Stimulated activated naive CD8-positive, alpha-beta T cell treated with anti-CD3 and anti-CD28 coated beads, Interleukin-15, Interleukin-2, amounts not matched to agents 100 ng/mL and 50 ng/mL, for 24 hours (primary cell): ENCODE results near the gene KCNK3.

Experiments
- H3K27ac Mint-ChIP-seq: one replicate; pipeline ENCODE4 v1.8.0; 2021; ENCODE audit warnings: mild to moderate bottlenecking, mixed read lengths
- H3K27me3 Mint-ChIP-seq: one replicate; pipeline ENCODE4 v1.8.0; 2021; ENCODE audit warnings: mixed read lengths
- H3K36me3 Mint-ChIP-seq: one replicate; pipeline ENCODE4 v1.8.0; 2021; ENCODE audit warnings: low read depth, mixed read lengths
- H3K4me1 Mint-ChIP-seq: one replicate; pipeline ENCODE4 v1.8.0; 2021; ENCODE audit warnings: low read depth, mixed read lengths
- H3K4me3 Mint-ChIP-seq: one replicate; pipeline ENCODE4 v1.8.0; 2021; ENCODE audit warnings: mild to moderate bottlenecking, mixed read lengths
- H3K9me3 Mint-ChIP-seq: one replicate; pipeline ENCODE4 v1.8.0; 2021; ENCODE audit warnings: mixed read lengths

KCNK3 gene

DNA sequence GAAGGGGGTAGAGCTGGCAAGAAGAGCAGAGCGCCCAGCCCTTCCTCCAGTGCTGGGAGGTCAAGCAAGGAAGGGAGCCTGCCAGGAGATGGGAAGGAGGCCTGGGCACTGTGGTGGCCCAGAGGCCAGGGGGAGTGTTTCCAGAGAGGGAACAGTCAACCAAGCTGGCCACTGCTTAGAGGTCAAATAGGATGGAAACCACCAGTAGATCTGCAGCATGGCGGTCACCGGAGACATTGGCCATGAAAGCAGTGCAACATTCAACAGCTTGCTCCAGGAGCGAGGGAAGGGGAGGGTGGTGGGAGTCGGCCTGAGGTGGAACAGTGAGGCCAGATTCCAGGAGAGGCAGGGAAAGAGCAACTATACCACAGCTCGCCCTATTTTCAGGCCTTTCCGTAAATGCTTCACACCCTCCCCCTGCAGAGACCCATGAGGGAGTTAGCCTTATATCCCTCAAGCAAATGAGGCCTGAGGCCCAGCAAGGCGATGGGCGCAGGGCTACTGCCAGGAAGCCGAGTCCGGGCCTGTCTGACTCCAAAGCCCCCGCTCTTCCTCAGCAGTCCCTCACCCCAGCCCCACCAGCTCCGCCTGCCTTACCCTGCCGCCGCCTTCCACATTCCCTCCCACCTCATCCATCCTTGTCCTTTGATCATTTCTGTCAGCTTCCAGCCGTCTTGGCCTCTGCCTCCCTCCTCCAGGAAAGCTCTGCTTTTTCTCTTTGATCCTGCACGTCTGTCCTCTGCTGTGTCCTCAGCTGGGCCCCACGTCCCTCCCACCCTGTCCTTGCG lies 17.0 kb downstream of the KCNK3 start:
- no peaks in the 10 kb centered on the region for H3K4me1 Mint-ChIP-seq
- H3K4me3 Mint-ChIP-seq, result no peak overlapping the region
- H3K36me3 Mint-ChIP-seq, result no peaks in the 10 kb centered on the region
- H3K27me3 Mint-ChIP-seq, result peaks cover under 1% of the 10 kb centered on the region
- H3K27ac Mint-ChIP-seq, result no peak overlapping the region
- H3K9me3 Mint-ChIP-seq, result no peaks in the 10 kb centered on the region

DNA sequence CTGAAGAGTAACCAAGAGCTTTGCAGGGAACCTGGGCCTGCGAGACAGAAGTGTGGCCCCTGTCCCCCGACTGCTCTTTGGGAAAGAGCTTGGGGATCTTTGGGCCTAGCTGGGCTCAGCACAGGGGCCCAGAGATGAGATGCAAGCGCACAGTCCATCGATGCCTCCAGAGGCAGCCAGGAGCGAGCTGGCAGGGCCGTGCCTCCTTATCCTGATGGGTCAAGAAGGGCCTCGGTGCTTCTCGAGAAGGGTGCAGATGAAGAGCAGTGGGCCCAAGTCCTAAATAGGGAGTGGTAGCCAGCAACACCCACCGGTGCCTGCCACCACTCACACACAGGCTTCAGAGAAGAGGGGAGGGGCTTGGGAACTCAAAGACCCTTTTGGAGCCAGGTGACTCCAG lies 17.6 kb downstream of the KCNK3 start:
- Mint-ChIP-seq H3K4me1 (no peaks in the 10 kb centered on the region), H3K9me3 (no peaks in the 10 kb centered on the region), H3K27ac (no peak overlapping the region), H3K36me3 (no peaks in the 10 kb centered on the region), H3K27me3 (no peaks in the 10 kb centered on the region), H3K4me3 (no peak overlapping the region)

DNA sequence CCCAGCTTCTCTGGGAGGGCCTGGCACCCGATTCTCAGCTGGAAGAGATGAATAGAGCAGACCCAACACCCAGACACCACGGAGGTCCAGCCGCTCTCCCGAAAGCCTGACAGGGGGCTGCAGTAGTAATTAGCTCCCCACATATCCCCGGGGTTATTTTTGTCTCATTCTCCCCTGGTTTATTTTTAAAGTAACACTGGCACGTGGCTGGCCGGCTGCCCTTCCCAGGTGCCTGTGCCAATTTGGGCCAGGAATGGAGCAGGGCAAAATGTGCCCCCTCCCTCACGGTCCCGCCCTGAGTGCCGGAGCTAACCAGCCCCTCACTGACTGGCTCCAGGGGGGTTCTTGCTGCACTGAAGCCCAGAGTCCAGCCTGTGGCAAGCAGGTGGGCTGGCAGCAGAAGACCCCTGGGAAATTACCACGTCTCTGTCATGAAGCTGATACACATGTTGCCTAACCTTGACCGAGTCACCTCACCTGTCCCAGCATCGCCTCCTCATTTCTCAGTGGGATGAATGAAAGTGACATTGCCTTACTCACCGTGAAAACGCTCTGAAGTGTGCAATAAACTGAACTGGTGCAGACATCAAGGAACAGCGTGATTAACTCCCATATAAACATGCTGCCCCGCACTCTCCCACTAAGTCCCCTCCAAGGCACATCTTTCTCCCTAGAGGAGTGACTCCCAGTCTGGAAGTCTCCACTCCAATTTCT lies 18.4 kb downstream of the KCNK3 start:
- Mint-ChIP-seq H3K4me3 (no peak overlapping the region), H3K9me3 (no peaks in the 10 kb centered on the region), H3K36me3 (no peaks in the 10 kb centered on the region), H3K27ac (no peak overlapping the region), H3K4me1 (no peaks in the 10 kb centered on the region), H3K27me3 (no peaks in the 10 kb centered on the region)

- H3K27ac Mint-ChIP-seq, result no peak overlapping the region
- no peaks in the 10 kb centered on the region for H3K36me3 Mint-ChIP-seq
- no peaks in the 10 kb centered on the region for H3K27me3 Mint-ChIP-seq
- H3K4me1 Mint-ChIP-seq, result no peaks in the 10 kb centered on the region
- H3K9me3 Mint-ChIP-seq, result no peaks in the 10 kb centered on the region
- no peak overlapping the region for H3K4me3 Mint-ChIP-seq
Observed at GRCh38 chr2:26711457-26712161, 19.1 kb downstream of the KCNK3 start.

- H3K9me3 Mint-ChIP-seq, result no peaks in the 10 kb centered on the region
- H3K27me3 Mint-ChIP-seq, result no peaks in the 10 kb centered on the region
- no peak overlapping the region for H3K27ac Mint-ChIP-seq
- H3K36me3 Mint-ChIP-seq, result no peaks in the 10 kb centered on the region
- H3K4me3 Mint-ChIP-seq, result no peak overlapping the region
- H3K4me1 Mint-ChIP-seq, result no peaks in the 10 kb centered on the region
Observed at GRCh38 chr2:26712486-26713465, 20.3 kb downstream of the KCNK3 start.

- H3K27me3 Mint-ChIP-seq, result no peaks in the 10 kb centered on the region
- no peaks in the 10 kb centered on the region for H3K4me1 Mint-ChIP-seq
- no peaks in the 10 kb centered on the region for H3K36me3 Mint-ChIP-seq
- H3K4me3 Mint-ChIP-seq, result no peak overlapping the region
- no peak overlapping the region for H3K27ac Mint-ChIP-seq
- H3K9me3 Mint-ChIP-seq, result no peaks in the 10 kb centered on the region
Observed at GRCh38 chr2:26715528-26716270, 23.2 kb downstream of the KCNK3 start.

- no peaks in the 10 kb centered on the region for H3K27me3 Mint-ChIP-seq
- H3K9me3 Mint-ChIP-seq, result no peaks in the 10 kb centered on the region
- H3K4me3 Mint-ChIP-seq, result no peak overlapping the region
- H3K36me3 Mint-ChIP-seq, result no peaks in the 10 kb centered on the region
- H3K27ac Mint-ChIP-seq, result no peak overlapping the region
- H3K4me1 Mint-ChIP-seq, result no peaks in the 10 kb centered on the region
Observed at GRCh38 chr2:26716340-26716739, 23.8 kb downstream of the KCNK3 start.

DNA sequence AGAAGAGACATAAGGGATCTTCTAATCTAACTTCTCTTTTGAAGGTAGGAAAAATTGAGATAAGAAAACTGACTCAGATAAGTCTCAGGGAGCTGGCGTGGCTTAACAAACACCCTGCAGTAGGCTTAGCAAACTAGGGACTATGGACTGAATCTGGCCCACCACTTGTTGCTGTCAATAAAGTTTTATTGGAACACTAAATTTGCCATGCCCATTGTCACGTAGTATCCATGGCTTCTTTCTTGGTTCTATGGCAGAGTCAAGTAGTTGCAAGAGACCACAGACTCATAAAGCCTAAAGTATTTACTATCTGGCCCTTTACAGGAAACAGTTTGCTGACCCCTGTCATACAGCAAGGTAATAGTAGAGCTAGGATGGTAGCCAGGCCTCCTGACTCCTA lies 24.2 kb downstream of the KCNK3 start:
- H3K27ac Mint-ChIP-seq, result no peak overlapping the region
- H3K9me3 Mint-ChIP-seq, result no peaks in the 10 kb centered on the region
- no peaks in the 10 kb centered on the region for H3K27me3 Mint-ChIP-seq
- no peaks in the 10 kb centered on the region for H3K36me3 Mint-ChIP-seq
- H3K4me3 Mint-ChIP-seq, result no peak overlapping the region
- H3K4me1 Mint-ChIP-seq, result no peaks in the 10 kb centered on the region

GRCh38 chr2:26717362-26717761 lies 24.8 kb downstream of the KCNK3 start:
- Mint-ChIP-seq H3K36me3 (no peaks in the 10 kb centered on the region), H3K4me1 (no peaks in the 10 kb centered on the region), H3K9me3 (no peaks in the 10 kb centered on the region), H3K27me3 (no peaks in the 10 kb centered on the region), H3K4me3 (no peak overlapping the region), H3K27ac (no peak overlapping the region)

- H3K4me1 Mint-ChIP-seq, result no peaks in the 10 kb centered on the region
- no peaks in the 10 kb centered on the region for H3K9me3 Mint-ChIP-seq
- no peak overlapping the region for H3K27ac Mint-ChIP-seq
- no peaks in the 10 kb centered on the region for H3K36me3 Mint-ChIP-seq
- no peaks in the 10 kb centered on the region for H3K27me3 Mint-ChIP-seq
- no peak overlapping the region for H3K4me3 Mint-ChIP-seq
Observed at GRCh38 chr2:26718949-26719686, 26.6 kb downstream of the KCNK3 start.

GRCh38 chr2:26720322-26721114 lies 28.0 kb downstream of the KCNK3 start:
- Mint-ChIP-seq H3K36me3 (no peaks in the 10 kb centered on the region), H3K27ac (no peak overlapping the region), H3K9me3 (no peaks in the 10 kb centered on the region), H3K27me3 (no peaks in the 10 kb centered on the region), H3K4me1 (no peaks in the 10 kb centered on the region), H3K4me3 (no peak overlapping the region)

DNA sequence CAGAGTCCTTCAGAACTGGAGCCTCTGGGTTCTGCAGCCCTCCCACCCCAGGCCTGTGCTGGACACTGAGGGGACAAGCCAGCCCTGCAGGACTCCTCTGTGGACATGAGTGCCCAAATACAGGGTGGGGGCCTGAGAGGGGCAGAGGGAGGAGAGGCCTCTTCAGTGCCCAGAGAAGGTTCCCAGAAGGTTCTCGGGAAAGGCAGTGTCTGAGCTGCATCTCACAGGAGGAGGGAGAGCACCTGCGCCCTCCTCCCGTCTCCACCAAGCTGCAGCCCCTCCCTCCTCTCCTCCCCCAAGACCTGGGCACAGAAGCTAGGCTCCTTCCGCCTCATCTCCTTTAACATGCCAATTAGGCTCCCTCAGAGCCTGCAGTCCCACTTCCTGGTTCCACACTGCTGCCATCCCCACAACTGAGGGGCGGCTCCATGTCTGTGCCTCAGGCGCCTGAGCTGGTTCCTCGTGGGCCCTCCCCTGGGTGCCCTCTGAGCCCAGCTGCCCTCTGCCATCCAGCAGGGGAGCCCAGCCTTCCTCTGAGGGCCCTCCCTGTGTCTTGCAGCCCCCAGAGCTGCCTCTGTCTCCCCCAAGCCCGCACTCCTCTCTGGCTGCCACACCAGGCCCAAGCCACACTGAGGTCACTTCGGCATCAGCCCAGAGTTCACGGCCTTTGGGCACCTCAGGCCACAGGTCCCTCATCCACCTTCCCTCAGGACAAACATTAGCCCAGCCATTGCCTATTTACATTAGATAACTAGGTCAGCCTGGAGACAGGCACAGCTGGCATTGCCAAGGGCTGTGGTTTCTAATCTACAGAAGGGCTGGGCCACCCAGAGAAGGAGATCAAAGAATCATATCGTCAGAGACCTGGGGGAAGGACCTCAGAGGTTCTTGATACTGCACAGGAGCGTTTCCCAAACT lies 28.9 kb downstream of the KCNK3 start:
- no peak overlapping the region for H3K27ac Mint-ChIP-seq
- H3K9me3 Mint-ChIP-seq, result no peaks in the 10 kb centered on the region
- H3K36me3 Mint-ChIP-seq, result no peaks in the 10 kb centered on the region
- no peak overlapping the region for H3K4me3 Mint-ChIP-seq
- H3K4me1 Mint-ChIP-seq, result no peaks in the 10 kb centered on the region
- H3K27me3 Mint-ChIP-seq, result no peaks in the 10 kb centered on the region
